ENCODE results near the gene SCGB1C1.

DNA sequence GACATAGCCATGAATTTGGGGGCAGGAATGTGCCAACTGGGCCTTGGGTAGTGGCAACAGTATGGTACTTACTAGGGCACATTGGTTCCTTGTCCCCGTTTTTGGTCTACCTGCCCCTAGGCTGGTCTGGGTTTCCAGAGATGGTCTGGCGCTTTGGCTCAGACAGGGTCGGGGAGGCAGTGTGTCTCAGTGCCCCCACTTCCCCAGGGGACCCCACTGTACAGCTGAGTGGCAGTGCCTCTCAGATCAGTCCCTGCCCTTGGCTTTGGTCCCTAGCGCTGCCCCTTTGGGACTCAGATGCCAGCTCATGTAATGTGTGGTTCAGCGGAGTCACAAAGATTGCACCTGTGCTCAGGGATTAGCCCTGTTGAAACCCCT lies 17.9 kb downstream of the SCGB1C1 start:
- TF ChIP-seq GATA2 (IDR thresholded peaks at IDR 0.05; ENCODE audit: low read depth, low read length): no peak
- no peak for TF ChIP-seq GATA3 (IDR thresholded peaks at IDR 0.05; ENCODE audit: low read depth, low read length)

Measured in SH-SY5Y (cell line).